Colonic mucosa (tissue), 4 donors: Measurements from ENCODE around the gene INMT. TPM values are rescaled to one million over a fixed set of nuclear protein-coding genes. Genes with fewer than 3 reads are reported as not detected.

ENCODE experiments used
- DNase-seq: peaks from one replicate; pipeline ENCODE4 v3.0.0-alpha.2; 2020
- H3K27ac ChIP-seq: fragments of 200-600 bp; one replicate; pipeline ENCODE4 v1.8.0; 2021
- H3K27me3 ChIP-seq: fragments of 200-600 bp; one replicate; pipeline ENCODE4 v1.8.0; 2021
- H3K36me3 ChIP-seq: fragments of 200-600 bp; one replicate; pipeline ENCODE4 v1.8.0; 2021
- H3K4me1 ChIP-seq: fragments of 200-600 bp; one replicate; pipeline ENCODE4 v1.8.0; 2021; ENCODE audit warnings: mild to moderate bottlenecking
- H3K4me3 ChIP-seq: fragments of 200-600 bp; one replicate; pipeline ENCODE4 v1.8.0; 2021
- H3K9ac ChIP-seq, 2 donors: one replicate each; pipeline ENCODE4 v1.7.0; 2013; ENCODE audit warnings: control low read depth in 2 of 2, low read depth in 2 of 2, low read length in 2 of 2
- H3K9me3 ChIP-seq: fragments of 200-600 bp; one replicate; pipeline ENCODE4 v1.8.0; 2021
- CTCF ChIP-seq: fragments of 200-600 bp; IDR thresholded peaks from one replicate; pipeline ENCODE4 v1.8.0; 2022; ENCODE audit warnings: antibody characterized with exemption, mild to moderate bottlenecking
- intact Hi-C: fragments of 100-400 bp; cut with DNase I; formaldehyde crosslinking; loops from one replicate; pipeline ENCODE4 v1.14.1; 2022
- total RNA-seq, 2 donors: library from RNA; stranded (reverse); fragmentation: NEBNext Ultra II Directional in 1 of 2; extraction: Animal tissue kit (Norgen Biotek cat#: 25700) in 1 of 2; gene quantifications; one replicate each; pipeline ENCODE4 v1.2.1, GENCODE V29; 2021
- donor health status: healthy.
- donor health status: DM: no; HTN: no; CAD: no.
- donor health status: DM: no; HTN: no; CAD: no.

Gene INMT
- total RNA-seq, 2 donors from 2014 or later, result 2.3 to 6.0 TPM

DNA sequence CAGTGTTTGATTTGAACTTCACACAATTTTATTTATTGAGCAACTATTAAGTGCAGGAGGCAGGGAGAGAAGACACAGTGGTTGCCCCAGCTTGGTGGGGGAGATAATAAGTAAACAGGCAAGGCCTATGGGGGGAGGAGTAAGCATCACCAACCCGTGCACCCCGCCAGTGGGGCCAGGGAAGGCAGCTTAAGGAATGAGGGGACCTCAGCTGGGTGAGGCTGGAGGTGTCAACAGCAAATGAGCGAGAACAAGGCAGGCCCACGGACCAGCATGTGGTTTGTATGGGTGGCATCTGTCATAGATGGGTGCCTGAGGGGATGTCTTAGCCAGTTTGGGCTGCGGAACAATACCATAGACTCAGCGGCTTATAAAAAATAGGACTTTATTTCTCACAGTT is 45.6 kb upstream of the INMT start:
- intact Hi-C loops, result no loop called here
- TF ChIP-seq CTCF, result no peak
- H3K4me3 ChIP-seq, result no peak overlapping the region
- H3K4me1 ChIP-seq, result no peaks in the 10 kb centered on the region
- no peak overlapping the region for H3K9ac ChIP-seq
- DNase-seq, result no peak
- H3K36me3 ChIP-seq, result no peaks in the 10 kb centered on the region
- H3K9me3 ChIP-seq, result no peaks in the 10 kb centered on the region
- no peaks in the 10 kb centered on the region for H3K27me3 ChIP-seq
- no peak overlapping the region for H3K27ac ChIP-seq

- Histone ChIP-seq H3K36me3 (no peaks in the 10 kb centered on the region), H3K9me3 (no peaks in the 10 kb centered on the region), H3K27ac (no peak overlapping the region), H3K27me3 (no peaks in the 10 kb centered on the region), H3K9ac (no peak overlapping the region), H3K4me3 (no peak overlapping the region), H3K4me1 (no peaks in the 10 kb centered on the region)
- TF ChIP-seq CTCF, result no peak
- no peak for DNase-seq
- intact Hi-C loops, result no loop called here
Measured at GRCh38 chr7:30706908-30707307, 45.0 kb upstream of the INMT start.

- intact Hi-C loops, result no loop called here
- no peaks in the 10 kb centered on the region for H3K36me3 ChIP-seq
- no peak for TF ChIP-seq CTCF
- H3K4me1 ChIP-seq, result no peaks in the 10 kb centered on the region
- no peaks in the 10 kb centered on the region for H3K9me3 ChIP-seq
- H3K27me3 ChIP-seq, result no peaks in the 10 kb centered on the region
- no peak for DNase-seq
- no peak overlapping the region for H3K9ac ChIP-seq
- no peak overlapping the region for H3K27ac ChIP-seq
- no peak overlapping the region for H3K4me3 ChIP-seq
Measured at GRCh38 chr7:30707391-30708357, 44.3 kb upstream of the INMT start.

DNA sequence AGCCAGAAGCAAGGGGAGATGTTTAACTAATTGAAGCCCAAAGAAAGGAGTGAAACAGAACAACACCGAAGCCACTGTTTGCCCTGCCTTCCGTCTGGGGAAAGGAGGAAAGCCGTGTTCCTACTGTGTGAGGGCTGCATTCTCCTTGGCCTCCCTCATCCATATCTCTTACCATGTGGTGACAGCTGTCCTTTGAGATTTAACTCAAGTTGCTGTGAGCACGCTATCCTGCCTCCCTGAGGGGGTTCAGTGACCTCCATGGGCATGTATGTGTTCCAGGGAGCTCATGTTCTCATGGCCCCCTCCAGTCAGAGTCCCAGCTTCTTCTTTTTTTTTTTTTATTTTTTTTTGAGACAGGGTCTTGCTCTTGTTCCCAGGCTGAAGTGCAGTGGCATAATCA is 43.5 kb upstream of the INMT start:
- H3K36me3 ChIP-seq, result no peaks in the 10 kb centered on the region
- no peak overlapping the region for H3K4me3 ChIP-seq
- H3K27me3 ChIP-seq, result no peaks in the 10 kb centered on the region
- no peak overlapping the region for H3K9ac ChIP-seq
- no peak overlapping the region for H3K27ac ChIP-seq
- DNase-seq, result no peak
- TF ChIP-seq CTCF, result no peak
- H3K4me1 ChIP-seq, result no peaks in the 10 kb centered on the region
- H3K9me3 ChIP-seq, result no peaks in the 10 kb centered on the region
- intact Hi-C loops, result no loop called here

- no peaks in the 10 kb centered on the region for H3K9me3 ChIP-seq
- H3K36me3 ChIP-seq, result no peaks in the 10 kb centered on the region
- H3K9ac ChIP-seq, result no peak overlapping the region
- DNase-seq, result no peak
- no peak for TF ChIP-seq CTCF
- H3K27me3 ChIP-seq, result no peaks in the 10 kb centered on the region
- intact Hi-C loops, result no loop called here
- H3K27ac ChIP-seq, result no peak overlapping the region
- H3K4me1 ChIP-seq, result no peaks in the 10 kb centered on the region
- no peak overlapping the region for H3K4me3 ChIP-seq
Measured at GRCh38 chr7:30708983-30709382, 43.0 kb upstream of the INMT start.
